B cell (primary cell): ENCODE measurements around the gene ENOX1. TPM values are rescaled to one million over a fixed set of nuclear protein-coding genes. Genes with fewer than 3 reads are reported as not detected.

ENCODE experiments used
- ATAC-seq: fragments of 200-7000 bp; cut with Tn5 transposase; one replicate; pipeline ENCODE4 v1.10.0; 2021; ENCODE audit warnings: low read depth, mild to moderate bottlenecking, moderate number of reproducible peaks, moderate library complexity
- CTCF ChIA-PET: fragments of 350-600 bp; sonication (Branson Sonifier 250); formaldehyde crosslinking; loops from one replicate; lab custom pipeline; 2021; ENCODE audit warnings: antibody characterized with exemption, inconsistent platforms; lab: Charles Lee
- POLR2A ChIA-PET: fragments of 350-600 bp; sonication (Branson Sonifier 250); formaldehyde crosslinking; loops from one replicate; lab custom pipeline; 2021; ENCODE audit warnings: antibody characterized with exemption; lab: Charles Lee
- DNase-seq: peaks from one replicate; pipeline ENCODE4 v3.0.0; 2013
- H2AFZ ChIP-seq: 2 replicates; pipeline ENCODE4 v1.6.1; 2012; ENCODE audit warnings: mild to moderate bottlenecking, low read depth, low read length; ENCODE audit not compliant: insufficient read depth, poor library complexity, severe bottlenecking
- H3K27ac ChIP-seq, 2 donors: 1 replicate in 1 of 2; 2 replicates in 1 of 2; pipeline ENCODE4 v1.5.1; 2012 to 2013; ENCODE audit warnings: low read length in 2 of 2, mild to moderate bottlenecking in 2 of 2, moderate library complexity in 1 of 2
- H3K27me3 ChIP-seq, 4 experiments: fragments of 200-600 bp in 1 of 4; sonication (generic) in 1 of 4; replicated peaks in 1 of 4; 1 replicate in 2 of 4; 2 replicates in 2 of 4; pipeline versions ENCODE4 v1.6.1 to v1.7.0; 2013 to 2016; ENCODE audit warnings: low read length in 3 of 4, mild to moderate bottlenecking in 2 of 4, mixed read lengths in 1 of 4, moderate library complexity in 1 of 4; ENCODE audit not compliant: insufficient read depth in 4 of 4, control insufficient read depth in 3 of 4; ENCODE audit errors: control extremely low read depth in 1 of 4
- H3K36me3 ChIP-seq, 2 experiments: replicated peaks in 1 of 2; 1 replicate in 1 of 2; 2 replicates in 1 of 2; pipeline versions ENCODE4 v1.6.1 to v1.7.1; 2013; ENCODE audit warnings: low read length in 1 of 2; ENCODE audit not compliant: insufficient read depth in 2 of 2, control insufficient read depth in 1 of 2; ENCODE audit errors: control extremely low read depth in 1 of 2, extremely low read depth in 1 of 2
- H3K4me1 ChIP-seq, 2 donors: fragments of 200-600 bp in 1 of 2; sonication (generic) in 1 of 2; 1 replicate in 1 of 2; 2 replicates in 1 of 2; pipeline versions ENCODE4 v1.5.1 to v1.6.1; 2013 to 2017; ENCODE audit warnings: low read length in 2 of 2; ENCODE audit not compliant: control insufficient read depth in 2 of 2, insufficient read depth in 2 of 2
- H3K4me2 ChIP-seq: replicated peaks from 2 replicates; pipeline ENCODE3; 2012; ENCODE audit warnings: mild to moderate bottlenecking, low read depth, low read length; ENCODE audit not compliant: poor library complexity, severe bottlenecking
- H3K4me3 ChIP-seq, 5 experiments: fragments of 200-600 bp in 1 of 5; sonication (generic) in 1 of 5; 1 replicate in 3 of 5; 2 replicates in 2 of 5; pipeline versions ENCODE4 v1.5.1 to v1.7.0; 2011 to 2016; ENCODE audit warnings: low read length in 4 of 5, mild to moderate bottlenecking in 4 of 5, low read depth in 2 of 5, control low read depth in 1 of 5, moderate library complexity in 1 of 5; ENCODE audit not compliant: insufficient read depth in 1 of 5; ENCODE audit errors: control extremely low read depth in 1 of 5, extremely low read depth in 1 of 5
- H3K79me2 ChIP-seq: fragments of 200-600 bp; sonication (generic); one replicate; pipeline ENCODE4 v1.6.0; 2016; ENCODE audit warnings: low read length; ENCODE audit not compliant: control insufficient read depth, insufficient read depth
- H3K9ac ChIP-seq: fragments of 200-600 bp; sonication (generic); 2 replicates; pipeline ENCODE4 v1.6.1; 2017; ENCODE audit warnings: mild to moderate bottlenecking, low read length, moderate library complexity
- H3K9me3 ChIP-seq, 3 donors: one replicate each; pipeline versions ENCODE4 v1.6.1 to v1.7.1; 2013; ENCODE audit warnings: low read length in 2 of 3; ENCODE audit not compliant: control insufficient read depth in 2 of 3, insufficient read depth in 1 of 3; ENCODE audit errors: control extremely low read depth in 1 of 3
- H4K20me1 ChIP-seq: 2 replicates; pipeline ENCODE4 v1.6.0; 2012; ENCODE audit warnings: mild to moderate bottlenecking, low read length; ENCODE audit not compliant: insufficient read depth, control insufficient read depth, poor library complexity, severe bottlenecking
- H3K27ac Mint-ChIP-seq: one replicate; pipeline ENCODE4 v1.8.0; 2021; ENCODE audit warnings: mixed read lengths
- H3K27me3 Mint-ChIP-seq: one replicate; pipeline ENCODE4 v1.8.0; 2021; ENCODE audit warnings: mixed read lengths
- H3K4me1 Mint-ChIP-seq: one replicate; pipeline ENCODE4 v1.8.0; 2021; ENCODE audit warnings: mixed read lengths
- H3K4me3 Mint-ChIP-seq: one replicate; pipeline ENCODE4 v1.8.0; 2021; ENCODE audit warnings: mixed read lengths
- H3K9me3 Mint-ChIP-seq: one replicate; pipeline ENCODE4 v1.8.0; 2022; ENCODE audit warnings: mixed read lengths; ENCODE audit not compliant: insufficient read depth
- EZH2 ChIP-seq: IDR thresholded peaks from 2 replicates; pipeline ENCODE4 v1.6.1; 2012; ENCODE audit warnings: borderline replicate concordance, low read depth, mild to moderate bottlenecking, moderate library complexity, low read length; ENCODE audit not compliant: insufficient read depth, poor library complexity, severe bottlenecking
- WGBS: methylation state at CpG from one replicate; pipeline ENCODE4 v1.1.5; 2013; ENCODE audit warnings: missing lambda C conversion rate; ENCODE audit not compliant: insufficient coverage; 5-methylcytosine and 5-hydroxymethylcytosine counted together
- intact Hi-C: fragments of 100-400 bp; cut with micrococcal nuclease; formaldehyde crosslinking; loops from one replicate; pipeline ENCODE4 v1.10.0; 2022
- polyA plus RNA-seq: library from polyadenylated mRNA; depleted of rRNA; stranded (reverse); fragments of >200 nt; gene quantifications from 2 replicates; pipeline ENCODE4 v1.2.3, GENCODE V29; 2012
- total RNA-seq, 2 donors: library from RNA; stranded (reverse); fragments of 120-200 nt in 1 of 2; gene quantifications; 1 replicate in 1 of 2; 2 replicates in 1 of 2; pipeline versions ENCODE4 v1.2.3 to v1.2.4, GENCODE V29; 2013 to 2022
- TF ChIP-seq, protein P1 (sequence below): fragments of 200-600 bp; IDR thresholded peaks from one replicate; pipeline ENCODE4 v1.8.0; 2022; ENCODE audit warnings: antibody characterized with exemption, mild to moderate bottlenecking

ENOX1 gene
- total and polyA plus RNA-seq, 2 donors (not counting 1 experiment from before 2014, with no cell fraction given): not detected

GRCh38 chr13:43487461-43487860 lies 299.3 kb downstream of the ENOX1 start:
- Histone ChIP-seq H3K9me3 (no peaks in the 10 kb centered on the region), H3K9ac (no peak overlapping the region), H3K36me3 (no peaks in the 10 kb centered on the region), H3K4me3 (no peak overlapping the region), H4K20me1 (no peaks in the 10 kb centered on the region), H3K4me2 (no peak overlapping the region), H3K27me3 (no peaks in the 10 kb centered on the region), H3K4me1 (no peaks in the 10 kb centered on the region), H2AFZ (no peak overlapping the region), H3K27ac (no peak overlapping the region), H3K79me2 (no peaks in the 10 kb centered on the region)
- WGBS: 85% methylated on average over 3 of the region's 3 CpGs
- TF ChIP-seq EZH2: no peak
- TF ChIP-seq, protein P1, sequence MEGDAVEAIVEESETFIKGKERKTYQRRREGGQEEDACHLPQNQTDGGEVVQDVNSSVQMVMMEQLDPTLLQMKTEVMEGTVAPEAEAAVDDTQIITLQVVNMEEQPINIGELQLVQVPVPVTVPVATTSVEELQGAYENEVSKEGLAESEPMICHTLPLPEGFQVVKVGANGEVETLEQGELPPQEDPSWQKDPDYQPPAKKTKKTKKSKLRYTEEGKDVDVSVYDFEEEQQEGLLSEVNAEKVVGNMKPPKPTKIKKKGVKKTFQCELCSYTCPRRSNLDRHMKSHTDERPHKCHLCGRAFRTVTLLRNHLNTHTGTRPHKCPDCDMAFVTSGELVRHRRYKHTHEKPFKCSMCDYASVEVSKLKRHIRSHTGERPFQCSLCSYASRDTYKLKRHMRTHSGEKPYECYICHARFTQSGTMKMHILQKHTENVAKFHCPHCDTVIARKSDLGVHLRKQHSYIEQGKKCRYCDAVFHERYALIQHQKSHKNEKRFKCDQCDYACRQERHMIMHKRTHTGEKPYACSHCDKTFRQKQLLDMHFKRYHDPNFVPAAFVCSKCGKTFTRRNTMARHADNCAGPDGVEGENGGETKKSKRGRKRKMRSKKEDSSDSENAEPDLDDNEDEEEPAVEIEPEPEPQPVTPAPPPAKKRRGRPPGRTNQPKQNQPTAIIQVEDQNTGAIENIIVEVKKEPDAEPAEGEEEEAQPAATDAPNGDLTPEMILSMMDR: no peak
- Mint-ChIP-seq H3K27ac (no peak overlapping the region), H3K9me3 (no peaks in the 10 kb centered on the region), H3K4me1 (no peaks in the 10 kb centered on the region), H3K4me3 (no peak overlapping the region), H3K27me3 (no peaks in the 10 kb centered on the region)
- intact Hi-C loops: no loop called here
- CTCF ChIA-PET: no interaction called here
- ATAC-seq (no peak), DNase-seq (no peak)
- POLR2A ChIA-PET: no interaction called here

- Mint-ChIP-seq H3K27ac (no peak overlapping the region), H3K4me3 (no peak overlapping the region), H3K4me1 (no peaks in the 10 kb centered on the region), H3K27me3 (peaks cover under 1% of the 10 kb centered on the region), H3K9me3 (no peaks in the 10 kb centered on the region)
- ChIA-PET POLR2A (no interaction called here), CTCF (no interaction called here)
- no peak overlapping the region for H2AFZ ChIP-seq
- no peak overlapping the region for H3K4me3 ChIP-seq
- no peaks in the 10 kb centered on the region for H3K36me3 ChIP-seq
- DNase-seq (no peak), ATAC-seq (no peak)
- no peaks in the 10 kb centered on the region for H3K79me2 ChIP-seq
- no peak overlapping the region for H3K27ac ChIP-seq
- H3K9me3 ChIP-seq: no peaks in the 10 kb centered on the region
- H3K9ac ChIP-seq: no peak overlapping the region
- intact Hi-C loops: no loop called here
- TF ChIP-seq, protein P1: no peak
- no peak for TF ChIP-seq EZH2
- H4K20me1 ChIP-seq: no peaks in the 10 kb centered on the region
- no peaks in the 10 kb centered on the region for H3K27me3 ChIP-seq
- no peak overlapping the region for H3K4me2 ChIP-seq
- 50% methylated on average over 1 of the region's 2 CpGs for WGBS
- no peaks in the 10 kb centered on the region for H3K4me1 ChIP-seq
Measured at GRCh38 chr13:43484432-43485225, 302.1 kb downstream of the ENOX1 start.
